Liver (tissue), 9 donors: ENCODE data around the gene CALU. TPM values are rescaled to one million over a fixed set of nuclear protein-coding genes. Genes with fewer than 3 reads are reported as not detected.

ENCODE experiments used
- DNase-seq: peaks from one replicate; pipeline ENCODE4 v3.0.0-alpha.2; 2017; ENCODE audit warnings: low spot score
- H3K27ac ChIP-seq, 2 donors: one replicate each; pipeline ENCODE4 v1.7.0; 2013; ENCODE audit warnings: inconsistent platforms in 2 of 2, low read length in 2 of 2, control low read depth in 1 of 2, low read depth in 1 of 2, mild to moderate bottlenecking in 1 of 2
- H3K27me3 ChIP-seq, 4 donors: one replicate each; pipeline versions ENCODE4 v1.6.1 to v1.7.0; 2013; ENCODE audit warnings: low read length in 3 of 4, inconsistent platforms in 1 of 4, mild to moderate bottlenecking in 1 of 4, moderate library complexity in 1 of 4; ENCODE audit not compliant: control insufficient read depth in 4 of 4, insufficient read depth in 4 of 4
- H3K36me3 ChIP-seq, 4 donors: one replicate each; pipeline versions ENCODE4 v1.6.1 to v1.7.0; 2013; ENCODE audit warnings: low read length in 3 of 4, mild to moderate bottlenecking in 3 of 4, low read depth in 1 of 4, moderate library complexity in 1 of 4; ENCODE audit not compliant: control insufficient read depth in 4 of 4, insufficient read depth in 3 of 4
- H3K4me1 ChIP-seq, 4 donors: one replicate each; pipeline versions ENCODE4 v1.6.1 to v1.7.0; 2013; ENCODE audit warnings: low read length in 3 of 4, mild to moderate bottlenecking in 3 of 4, moderate library complexity in 1 of 4; ENCODE audit not compliant: control insufficient read depth in 4 of 4, insufficient read depth in 4 of 4
- H3K4me3 ChIP-seq, 3 donors: one replicate each; pipeline versions ENCODE4 v1.6.1 to v1.7.0; 2013; ENCODE audit warnings: low read length in 3 of 3, control low read depth in 1 of 3, low read depth in 1 of 3, mild to moderate bottlenecking in 1 of 3
- H3K9ac ChIP-seq, 2 donors: one replicate each; pipeline ENCODE4 v1.7.0; 2013; ENCODE audit warnings: low read length in 2 of 2, mild to moderate bottlenecking in 2 of 2, moderate library complexity in 2 of 2, control low read depth in 1 of 2, low read depth in 1 of 2
- H3K9me3 ChIP-seq, 4 donors: one replicate each; pipeline versions ENCODE4 v1.6.1 to v1.7.0; 2013; ENCODE audit warnings: low read length in 3 of 4; ENCODE audit not compliant: control insufficient read depth in 4 of 4
- ATF3 ChIP-seq: IDR thresholded peaks from 2 replicates; pipeline ENCODE4 v1.6.1; 2016; ENCODE audit warnings: antibody characterized with exemption
- CTCF ChIP-seq: fragments of 150-350 bp; IDR thresholded peaks from 2 replicates; pipeline ENCODE4 v1.5.1; 2017; ENCODE audit warnings: improper control_type of control experiment, low read depth, low read length; ENCODE audit not compliant: missing input control
- EGR1 ChIP-seq, 2 donors: IDR thresholded peaks; 2 replicates each; pipeline ENCODE4 v1.6.1; 2016 to 2018; ENCODE audit warnings: antibody characterized with exemption in 2 of 2, low read depth in 2 of 2
- FOXA1 ChIP-seq: IDR thresholded peaks from 2 replicates; pipeline ENCODE4 v1.6.1; 2016; ENCODE audit warnings: antibody characterized with exemption
- FOXA2 ChIP-seq: IDR thresholded peaks from 2 replicates; pipeline ENCODE4 v1.6.1; 2016; ENCODE audit warnings: antibody characterized with exemption
- GABPA ChIP-seq, 2 donors: IDR thresholded peaks in 1 of 2; conservative IDR thresholded peaks in 1 of 2; 2 replicates each; pipeline ENCODE4 v1.6.1; 2016; ENCODE audit warnings: antibody characterized with exemption in 2 of 2, mild to moderate bottlenecking in 1 of 2, moderate library complexity in 1 of 2
- HNF4A ChIP-seq, 2 donors: conservative IDR thresholded peaks; 2 replicates each; pipeline ENCODE4 v1.6.1; 2016; ENCODE audit warnings: antibody characterized with exemption in 2 of 2, mild to moderate bottlenecking in 2 of 2
- HNF4G ChIP-seq: IDR thresholded peaks from 2 replicates; pipeline ENCODE4 v1.6.1; 2016; ENCODE audit warnings: antibody characterized with exemption
- JUND ChIP-seq, 2 donors: IDR thresholded peaks; 2 replicates each; pipeline ENCODE4 v1.6.1; 2016; ENCODE audit warnings: antibody characterized with exemption in 2 of 2
- MAX ChIP-seq: IDR thresholded peaks from 2 replicates; pipeline ENCODE4 v1.6.1; 2016; ENCODE audit warnings: antibody characterized with exemption
- RAD21 ChIP-seq, 2 donors: IDR thresholded peaks; 2 replicates each; pipeline ENCODE4 v1.6.1; 2016; ENCODE audit warnings: antibody characterized with exemption in 2 of 2, mild to moderate bottlenecking in 2 of 2
- REST ChIP-seq: IDR thresholded peaks from 2 replicates; pipeline ENCODE4 v1.6.1; 2016; ENCODE audit warnings: antibody characterized with exemption, mild to moderate bottlenecking
- RXRA ChIP-seq, 2 donors: IDR thresholded peaks; 2 replicates each; pipeline ENCODE4 v1.6.1; 2017 to 2018; ENCODE audit warnings: antibody characterized with exemption in 2 of 2, mild to moderate bottlenecking in 1 of 2
- TAF1 ChIP-seq: conservative IDR thresholded peaks from 2 replicates; pipeline ENCODE4 v1.6.1; 2016; ENCODE audit warnings: antibody characterized with exemption, mild to moderate bottlenecking
- YY1 ChIP-seq: IDR thresholded peaks from 2 replicates; pipeline ENCODE4 v1.6.1; 2016; ENCODE audit warnings: antibody characterized with exemption, mild to moderate bottlenecking
- ZBTB33 ChIP-seq: IDR thresholded peaks from 2 replicates; pipeline ENCODE4 v1.6.1; 2016; ENCODE audit warnings: antibody characterized with exemption
- WGBS: extraction: QIAGEN DNeasy Blood & Tissue Kit; methylation state at CpG from one replicate; pipeline ENCODE4 v1.1.7; 2013; 5-methylcytosine and 5-hydroxymethylcytosine counted together
- polyA plus RNA-seq, 2 donors: library from polyadenylated mRNA; stranded (reverse) in 1 of 2; unstranded in 1 of 2; fragments of 200-250 nt in 1 of 2; fragments of >200 nt in 1 of 2; fragmentation: Nextera tagmentation in 1 of 2; extraction: Ambion mirVana in 1 of 2; gene quantifications; one replicate each; pipeline versions ENCODE4 v1.2.1 to v1.2.3, GENCODE V29; 2013 to 2015
- total RNA-seq, 2 donors: library from RNA; depleted of rRNA; stranded (reverse); fragments of >200 nt; gene quantifications; one replicate each; pipeline ENCODE4 v1.2.3, GENCODE V29; 2014
- donor health status: healthy.
- donor health status: healthy.
- donor health status: healthy.
- donor health status: healthy.
- donor health status: healthy.

CALU gene
- total and polyA plus RNA-seq, 4 donors = 37.1 to 57.9 (median 42.5) TPM

GRCh38 chr7:128755075-128755818, 16.1 kb downstream of the CALU start:
- 97% methylated on average over 2 of the region's 2 CpGs for WGBS
- Histone ChIP-seq H3K9ac (no peak overlapping the region), H3K27ac (no peak overlapping the region), H3K4me1 (peaks cover 0 to under 1% (median 0%) of the 10 kb centered on the region in 4 donors), H3K36me3 (peaks cover 7 to 55% (median 40%) of the 10 kb centered on the region in 4 donors), H3K4me3 (no peak overlapping the region), H3K27me3 (no peaks in the 10 kb centered on the region), H3K9me3 (no peaks in the 10 kb centered on the region)
- DNase-seq = no peak
- TF ChIP-seq FOXA2 (no peak), MAX (no peak), JUND (IDR thresholded peaks at IDR 0.05) (no peak), ZBTB33 (no peak), EGR1 (IDR thresholded peaks at IDR 0.05; ENCODE audit: low read depth in 2 of 2) (no peak), CTCF (no peak)

GRCh38 chr7:128755819-128756476, 16.8 kb downstream of the CALU start:
- Histone ChIP-seq H3K36me3 (peaks cover 7 to 59% (median 40%) of the 10 kb centered on the region in 4 donors), H3K4me1 (no peaks in the 10 kb centered on the region), H3K27ac (no peak overlapping the region), H3K9ac (no peak overlapping the region), H3K9me3 (no peaks in the 10 kb centered on the region), H3K4me3 (no peak overlapping the region), H3K27me3 (no peaks in the 10 kb centered on the region)
- no peak for DNase-seq
- no peak for TF ChIP-seq HNF4A (conservative IDR thresholded peaks at IDR 0.05)
- no peak for TF ChIP-seq TAF1
- TF ChIP-seq CTCF = no peak
- TF ChIP-seq FOXA2 = no peak
- no peak for TF ChIP-seq EGR1 (IDR thresholded peaks at IDR 0.05; ENCODE audit: low read depth in 2 of 2)
- TF ChIP-seq RXRA (IDR thresholded peaks at IDR 0.05) = no peak
- no peak for TF ChIP-seq JUND (IDR thresholded peaks at IDR 0.05)
- no peak for TF ChIP-seq ATF3
- no peak for TF ChIP-seq REST
- TF ChIP-seq RAD21 (IDR thresholded peaks at IDR 0.05) = no peak
- no peak for TF ChIP-seq FOXA1
- TF ChIP-seq YY1 = no peak
- no peak for TF ChIP-seq HNF4G
- TF ChIP-seq ZBTB33 = no peak
- TF ChIP-seq GABPA (IDR thresholded peaks at IDR 0.05 in 1 of 2, conservative IDR thresholded peaks at IDR 0.05 in 1 of 2) = no peak
- 92% methylated on average over 5 of the region's 5 CpGs for WGBS
